Fibroblast of pulmonary artery (primary cell): Measurements from ENCODE around the gene BCL7C.
A peak's percentile ranks its signal among the peaks of the same experiment; 100 is the strongest.

Experiments
- DNase-seq: peaks from one replicate; pipeline ENCODE4 v3.0.0-alpha.2; 2010; ENCODE audit warnings: low read depth
- H3K4me3 ChIP-seq: replicated peaks from 2 replicates; pipeline ENCODE4 v1.5.1; 2011; ENCODE audit warnings: low read depth, mild to moderate bottlenecking, control low read depth, low read length, moderate library complexity
- CTCF ChIP-seq: IDR thresholded peaks from 2 replicates; pipeline ENCODE4 v1.5.1; 2011; ENCODE audit warnings: mild to moderate bottlenecking, control low read depth, low read length, inconsistent platforms; ENCODE audit errors: missing control alignments

Gene BCL7C

GRCh38 chr16:30910427-30911029, 16.7 kb upstream of the BCL7C start:
- no peak for DNase-seq
- TF ChIP-seq CTCF: no peak
- no peak overlapping the region for H3K4me3 ChIP-seq

GRCh38 chr16:30907064-30907463, 13.2 kb upstream of the BCL7C start:
- no peak for TF ChIP-seq CTCF
- no peak overlapping the region for H3K4me3 ChIP-seq
- DNase-seq: no peak

- DNase-seq: no peak
- no peak for TF ChIP-seq CTCF
- no peak overlapping the region for H3K4me3 ChIP-seq
Observed at GRCh38 chr16:30904114-30904780, 10.4 kb upstream of the BCL7C start.

- DNase-seq: peak; percentile 61
- no peak for TF ChIP-seq CTCF
- no peak overlapping the region for H3K4me3 ChIP-seq
Observed at GRCh38 chr16:30903596-30903995, 9.7 kb upstream of the BCL7C start.

DNA sequence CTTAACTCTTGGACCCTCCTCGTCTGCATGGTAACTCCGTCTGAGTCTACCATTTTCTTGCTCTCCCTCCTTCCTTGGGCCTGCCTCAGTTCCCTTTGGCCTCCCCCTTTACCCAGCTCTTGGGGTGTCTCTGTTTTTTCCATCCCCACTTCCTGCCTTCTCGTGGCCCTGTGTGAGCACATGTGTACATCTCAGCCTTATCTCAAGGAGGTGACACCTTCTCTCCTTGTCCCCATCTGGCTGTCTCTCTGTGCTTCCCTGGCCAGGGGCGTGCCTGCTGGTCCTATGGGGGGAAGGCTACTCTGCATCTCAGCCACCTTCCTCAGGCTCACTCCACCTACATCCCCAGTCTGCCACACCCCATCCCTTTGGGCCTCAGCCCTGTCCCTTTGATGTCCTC, 9.1 kb upstream of the BCL7C start:
- no peak for TF ChIP-seq CTCF
- H3K4me3 ChIP-seq: no peak overlapping the region
- DNase-seq: no peak

DNA sequence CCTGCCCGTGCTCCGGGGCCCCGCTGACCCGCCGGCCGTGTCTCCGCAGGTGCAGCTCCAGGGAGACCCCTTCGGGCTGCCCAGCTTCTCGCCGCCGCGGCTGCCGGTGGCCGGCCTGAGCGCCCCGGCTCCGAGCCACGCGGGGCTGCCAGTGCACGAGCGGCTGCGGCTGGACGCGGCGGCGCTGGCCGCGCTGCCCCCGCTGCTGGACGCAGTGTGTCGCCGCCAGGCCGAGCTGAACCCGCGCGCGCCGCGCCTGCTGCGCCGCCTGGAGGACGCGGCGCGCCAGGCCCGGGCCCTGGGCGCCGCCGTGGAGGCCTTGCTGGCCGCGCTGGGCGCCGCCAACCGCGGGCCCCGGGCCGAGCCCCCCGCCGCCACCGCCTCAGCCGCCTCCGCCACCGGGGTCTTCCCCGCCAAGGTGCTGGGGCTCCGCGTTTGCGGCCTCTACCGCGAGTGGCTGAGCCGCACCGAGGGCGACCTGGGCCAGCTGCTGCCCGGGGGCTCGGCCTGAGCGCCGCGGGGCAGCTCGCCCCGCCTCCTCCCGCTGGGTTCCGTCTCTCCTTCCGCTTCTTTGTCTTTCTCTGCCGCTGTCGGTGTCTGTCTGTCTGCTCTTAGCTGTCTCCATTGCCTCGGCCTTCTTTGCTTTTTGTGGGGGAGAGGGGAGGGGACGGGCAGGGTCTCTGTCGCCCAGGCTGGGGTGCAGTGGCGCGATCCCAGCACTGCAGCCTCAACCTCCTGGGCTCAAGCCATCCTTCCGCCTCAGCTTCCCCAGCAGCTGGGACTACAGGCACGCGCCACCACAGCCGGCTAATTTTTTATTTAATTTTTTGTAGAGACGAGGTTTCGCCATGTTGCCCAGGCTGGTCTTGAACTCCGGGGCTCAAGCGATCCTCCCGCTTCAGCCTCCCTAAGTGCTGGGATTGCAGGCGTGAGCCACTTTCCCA, 8.4 kb upstream of the BCL7C start:
- TF ChIP-seq CTCF: peak; percentile 1
- H3K4me3 ChIP-seq: peak overlapping the region; percentile 38
- DNase-seq: peak; percentile 64
